ENCODE measurements around the gene CRELD2. TPM values are rescaled to one million over a fixed set of nuclear protein-coding genes. Genes with fewer than 3 reads are reported as not detected.

The CRELD2 gene
- total and polyA plus RNA-seq, 2 of the 8 experiments (the other 6 are each of a cell fraction or from before 2014, with no cell fraction given) = 24.5 to 36.6 TPM

DNA sequence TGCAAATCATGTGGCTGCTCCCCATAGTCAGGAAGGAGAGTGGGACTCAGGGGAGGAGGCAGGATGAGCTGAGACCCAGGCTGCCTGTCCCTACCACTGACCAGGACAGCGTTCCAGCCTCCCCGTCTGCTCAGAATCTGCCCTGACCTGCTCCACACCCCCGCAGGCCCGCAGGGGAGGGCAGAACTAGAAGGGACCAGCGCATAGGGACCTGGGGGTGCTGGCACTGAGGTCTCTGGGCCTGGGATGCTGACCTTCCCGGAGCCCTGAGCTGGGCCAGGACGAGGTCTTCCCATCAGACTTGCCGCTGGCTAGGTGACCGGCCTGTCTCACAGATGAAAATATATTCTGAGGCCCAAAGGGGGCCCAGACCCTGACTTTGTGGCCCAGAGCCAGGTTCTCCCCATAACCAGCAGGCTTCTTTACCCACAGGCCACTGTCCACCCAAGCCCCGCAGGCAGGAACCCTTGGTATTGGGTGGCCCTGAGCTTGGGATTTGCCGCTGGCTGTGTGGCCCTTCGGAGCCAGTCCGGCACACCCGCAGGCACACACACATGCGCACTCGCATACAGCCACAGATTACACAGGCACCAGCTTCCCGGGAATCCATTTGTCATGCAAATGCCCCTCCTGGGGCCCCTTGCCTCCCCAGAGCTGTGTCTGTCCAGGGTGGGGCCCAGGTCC is 28.3 kb downstream of the CRELD2 start:
- Histone ChIP-seq H3K27me3 (replicated peaks in 1 of 4; ENCODE audit: control insufficient read depth in 3 of 4, extremely low read depth in 1 of 4, insufficient read depth in 3 of 4, low read length in 3 of 4) (no peaks in the 10 kb centered on the region; a peak in 1 of 7 replicates), H2BK15ac (ENCODE audit: low read length) (no peak overlapping the region), H3K14ac (ENCODE audit: insufficient read length) (no peak overlapping the region), H4K20me1 (replicated peaks in 1 of 2; ENCODE audit: control insufficient read depth in 1 of 2, insufficient read depth in 2 of 2, low read length in 2 of 2) (no peaks in the 10 kb centered on the region), H3K4ac (replicated peaks; ENCODE audit: insufficient read length, low read depth, low read length) (no peak overlapping the region), H3K79me2 (ENCODE audit: control insufficient read depth in 1 of 2, insufficient read depth in 2 of 2, low read length in 2 of 2) (no peaks in the 10 kb centered on the region), H2BK20ac (ENCODE audit: low read length) (0 out of 2 replicates have a peak overlapping the region, but pooled peaks have one; percentile 3), H3K4me3 (ENCODE audit: extremely low read depth in 1 of 4, insufficient read depth in 2 of 4, low read depth in 3 of 4, low read length in 4 of 4) (no peak overlapping the region), H2BK120ac (replicated peaks; ENCODE audit: low read depth, low read length) (peak overlapping the region; percentile 64), H2BK12ac (ENCODE audit: low read depth, low read length) (0 out of 2 replicates have a peak overlapping the region, but pooled peaks have one; percentile 68), H4K91ac (replicated peaks; ENCODE audit: insufficient read length, low read length) (peak overlapping the region; percentile 93), H3K36me3 (ENCODE audit: control insufficient read depth in 2 of 4, insufficient read depth in 4 of 4, low read length in 3 of 4) (no peaks in the 10 kb centered on the region), H3K27ac (ENCODE audit: low read depth, low read length) (no peak overlapping the region), H4K5ac (ENCODE audit: insufficient read length, low read depth, low read length) (no peak overlapping the region), H2AK5ac (ENCODE audit: low read depth, low read length) (no peak overlapping the region), H3K4me2 (ENCODE audit: insufficient read depth in 1 of 2, low read depth in 2 of 2, low read length in 2 of 2) (no peak overlapping the region), H3K79me1 (ENCODE audit: low read depth, low read length) (no peaks in the 10 kb centered on the region), H2AFZ (ENCODE audit: low read length) (no peak overlapping the region), H3K23me2 (ENCODE audit: low read depth, low read length) (peaks cover 3% of the 10 kb centered on the region; the same call in 1 of the 2 replicates), H4K8ac (ENCODE audit: extremely low read depth, insufficient read depth, low read length) (peak overlapping the region; percentile 35; the same call in 1 of the 2 replicates), H3K9ac (replicated peaks in 1 of 4; ENCODE audit: extremely low read depth in 1 of 4, low read depth in 3 of 4, low read length in 3 of 4) (no peak overlapping the region), H3K9me3 (ENCODE audit: insufficient read depth in 2 of 2, low read depth in 1 of 2, low read length in 1 of 2) (no peaks in the 10 kb centered on the region), H3K4me1 (replicated peaks in 1 of 4; ENCODE audit: control insufficient read depth in 3 of 4, insufficient read depth in 4 of 4, low read length in 3 of 4) (peaks cover 0 to 29% (median 12%) of the 10 kb centered on the region in 4 experiments; a peak in 5 of 7 replicates), H3K18ac (ENCODE audit: extremely low read depth, low read length) (peak overlapping the region; percentile 13; the same call in 1 of the 2 replicates), H2BK5ac (ENCODE audit: low read depth, low read length) (no peak overlapping the region; the same call in 1 of the 2 replicates), H3K23ac (ENCODE audit: insufficient read length) (no peak overlapping the region), H3K56ac (replicated peaks; ENCODE audit: insufficient read length, low read depth, low read length) (no peak overlapping the region)
- CTCF ChIA-PET (ENCODE audit: partially characterized antibody) = interaction anchor here (0.6 to 2.4 kb wide), 10 partner anchors 9 to 112 kb away, joined by 3 to 9 read pairs (median 4); no protein-coding TSS in a partner anchor
- POLR2A ChIA-PET (ENCODE audit: partially characterized antibody) = interaction anchor here (0.7 to 2.1 kb wide), 4 partner anchors 9 to 58 kb away, joined by 3 to 7 read pairs (median 4); partner anchors contain the start of gene PIM3
- DNase-seq (ENCODE audit: low read depth in 1 of 2, low spot score in 2 of 2) = no peak
- WGBS, 2 experiments (ENCODE audit: extremely low coverage in 1 of 2, insufficient coverage in 1 of 2, insufficient read length in 1 of 2, insufficient replicate concordance in 2 of 2, low coverage in 1 of 2, low lambda C conversion rate in 2 of 2, missing lambda C conversion rate in 1 of 2) = 88% methylated on average over 17 of the region's 17 CpGs; no CpG with 5 or more reads in 1 of the 2 experiments
- no peak for FAIRE-seq
- TF ChIP-seq USF2 (IDR thresholded peaks at IDR 0.05; ENCODE audit: low read length) (no peak), NRF1 (IDR thresholded peaks at IDR 0.05; ENCODE audit: low read depth, low read length) (no peak), ATF2 (IDR thresholded peaks at IDR 0.05; ENCODE audit: low read length) (no peak), SAP30 (IDR thresholded peaks at IDR 0.05; ENCODE audit: insufficient read depth, insufficient replicate concordance, low read length) (no peak), SIN3A (conservative IDR thresholded peaks at IDR 0.05 in 1 of 2, IDR thresholded peaks at IDR 0.05 in 1 of 2; ENCODE audit: low read depth in 1 of 2, low read length in 2 of 2) (no peak), CTBP2 (IDR thresholded peaks at IDR 0.05; ENCODE audit: borderline replicate concordance, insufficient read depth, insufficient read length, low read length) (no peak), TBP (IDR thresholded peaks at IDR 0.05; ENCODE audit: low read depth, low read length) (no peak), SP2 (IDR thresholded peaks at IDR 0.05; ENCODE audit: low read length) (no peak)
